Muscle layer of duodenum (tissue), 2 donors: Measurements from ENCODE around the gene RPN2.

ENCODE experiments used
- H3K27ac ChIP-seq: one replicate; pipeline ENCODE4 v1.7.0; 2013; ENCODE audit warnings: mild to moderate bottlenecking, low read length
- H3K27me3 ChIP-seq: one replicate; pipeline ENCODE4 v1.7.0; 2013; ENCODE audit warnings: low read depth, mild to moderate bottlenecking, control low read depth, low read length
- H3K36me3 ChIP-seq, 2 donors: one replicate each; pipeline ENCODE4 v1.7.0; 2013; ENCODE audit warnings: low read length in 2 of 2, control low read depth in 1 of 2, mild to moderate bottlenecking in 1 of 2; ENCODE audit not compliant: insufficient read depth in 2 of 2, control insufficient read depth in 1 of 2
- H3K4me1 ChIP-seq, 2 donors: one replicate each; pipeline ENCODE4 v1.7.0; 2013; ENCODE audit warnings: low read length in 2 of 2, mild to moderate bottlenecking in 2 of 2, control low read depth in 1 of 2, moderate library complexity in 1 of 2; ENCODE audit not compliant: insufficient read depth in 2 of 2, control insufficient read depth in 1 of 2
- H3K4me3 ChIP-seq, 2 donors: one replicate each; pipeline ENCODE4 v1.7.0; 2013; ENCODE audit warnings: low read length in 2 of 2, low read depth in 1 of 2, mild to moderate bottlenecking in 1 of 2
- H3K9me3 ChIP-seq, 2 donors: one replicate each; pipeline ENCODE4 v1.7.0; 2013; ENCODE audit warnings: low read length in 2 of 2, control low read depth in 1 of 2, mild to moderate bottlenecking in 1 of 2; ENCODE audit not compliant: control insufficient read depth in 1 of 2
- donor health status: healthy.

Gene RPN2

DNA sequence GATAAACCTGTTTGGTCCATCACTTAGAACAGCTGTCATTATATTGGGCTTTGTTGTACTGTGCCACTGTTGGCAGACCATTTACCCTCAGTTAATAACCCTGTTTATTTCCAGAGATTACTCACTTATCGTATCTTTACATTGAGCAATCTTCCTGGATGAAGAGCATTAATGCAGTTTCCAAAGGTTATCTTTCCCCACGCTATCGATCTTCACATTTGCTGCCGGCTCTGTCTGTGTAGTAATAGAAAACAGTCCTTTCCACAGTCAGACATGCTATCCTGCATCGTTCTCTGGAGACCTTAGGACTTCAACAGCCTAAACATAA, 55.1 kb downstream of the RPN2 start:
- H3K36me3 ChIP-seq: peaks cover 82 to 85% of the 10 kb centered on the region in 2 donors
- H3K27ac ChIP-seq: no peak overlapping the region
- no peaks in the 10 kb centered on the region for H3K27me3 ChIP-seq
- H3K9me3 ChIP-seq: no peaks in the 10 kb centered on the region
- H3K4me3 ChIP-seq: no peak overlapping the region
- H3K4me1 ChIP-seq: peaks cover 0 to 10% of the 10 kb centered on the region in 2 donors

DNA sequence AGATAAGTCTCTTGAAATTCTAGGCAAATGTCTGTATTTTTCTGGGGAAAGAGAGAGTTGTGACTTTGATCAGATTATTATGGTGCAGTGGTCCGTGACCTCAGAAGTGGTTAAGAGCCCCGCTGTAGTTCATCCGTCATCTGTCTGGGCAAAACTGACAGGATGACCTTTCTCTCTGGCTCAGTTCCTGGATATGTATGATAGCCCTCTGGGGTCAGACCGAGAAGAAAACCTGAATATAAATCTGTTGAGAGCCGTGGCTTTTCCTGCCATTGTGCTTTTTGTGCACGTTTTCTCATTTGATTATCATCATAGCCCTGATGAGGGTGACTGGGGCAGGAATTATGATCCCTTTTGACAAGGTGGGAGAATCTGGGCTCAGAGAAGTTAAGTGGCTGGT, 55.9 kb downstream of the RPN2 start:
- Histone ChIP-seq H3K4me1 (peaks cover 0 to 10% of the 10 kb centered on the region in 2 donors), H3K4me3 (no peak overlapping the region), H3K27ac (no peak overlapping the region), H3K36me3 (peaks cover 79 to 83% of the 10 kb centered on the region in 2 donors), H3K27me3 (no peaks in the 10 kb centered on the region), H3K9me3 (no peaks in the 10 kb centered on the region)

DNA sequence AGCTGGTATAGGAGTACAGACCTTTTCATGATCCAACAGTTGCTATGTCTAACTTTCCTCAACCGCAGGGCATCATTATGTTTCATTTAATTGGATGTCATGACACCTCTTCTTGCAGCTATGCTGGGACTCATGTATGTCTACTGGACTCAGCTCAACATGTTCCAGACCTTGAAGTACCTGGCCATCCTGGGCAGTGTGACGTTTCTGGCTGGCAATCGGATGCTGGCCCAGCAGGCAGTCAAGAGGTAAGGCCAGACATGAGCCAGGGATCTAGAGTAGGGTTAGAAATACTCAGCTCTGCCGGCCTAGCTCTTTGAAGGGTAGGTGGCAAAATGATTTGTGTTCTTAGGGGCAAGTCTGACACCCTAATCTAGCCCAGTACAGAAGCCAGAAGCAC, 57.3 kb downstream of the RPN2 start:
- Histone ChIP-seq H3K4me3 (no peak overlapping the region), H3K4me1 (peaks cover 0 to 10% of the 10 kb centered on the region in 2 donors), H3K36me3 (peaks cover 78 to 82% of the 10 kb centered on the region in 2 donors), H3K27ac (no peak overlapping the region), H3K9me3 (no peaks in the 10 kb centered on the region), H3K27me3 (no peaks in the 10 kb centered on the region)

DNA sequence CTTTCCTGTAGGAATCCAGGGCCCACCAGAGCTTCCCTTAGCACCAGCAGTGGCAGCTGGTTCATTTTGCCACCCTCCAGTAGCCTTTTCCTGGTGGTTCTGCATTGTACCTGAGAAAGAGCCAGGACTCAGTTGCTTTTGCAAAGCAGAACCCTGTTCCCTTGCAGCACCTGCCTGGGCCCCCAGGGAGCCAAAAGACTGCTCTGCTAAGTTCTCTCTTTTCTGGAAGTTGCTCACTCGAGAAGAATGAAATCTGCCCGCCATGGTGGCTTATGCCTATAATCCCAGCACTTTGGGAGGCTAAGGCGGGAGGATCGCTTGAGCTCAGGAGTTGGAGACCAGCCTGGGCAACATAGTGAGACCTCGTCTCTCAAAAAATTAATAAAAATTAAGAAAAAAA, 58.5 kb downstream of the RPN2 start:
- Histone ChIP-seq H3K36me3 (peaks cover 77 to 83% of the 10 kb centered on the region in 2 donors), H3K27me3 (no peaks in the 10 kb centered on the region), H3K4me1 (peaks cover 0 to 10% of the 10 kb centered on the region in 2 donors), H3K9me3 (no peaks in the 10 kb centered on the region), H3K27ac (no peak overlapping the region), H3K4me3 (no peak overlapping the region)

DNA sequence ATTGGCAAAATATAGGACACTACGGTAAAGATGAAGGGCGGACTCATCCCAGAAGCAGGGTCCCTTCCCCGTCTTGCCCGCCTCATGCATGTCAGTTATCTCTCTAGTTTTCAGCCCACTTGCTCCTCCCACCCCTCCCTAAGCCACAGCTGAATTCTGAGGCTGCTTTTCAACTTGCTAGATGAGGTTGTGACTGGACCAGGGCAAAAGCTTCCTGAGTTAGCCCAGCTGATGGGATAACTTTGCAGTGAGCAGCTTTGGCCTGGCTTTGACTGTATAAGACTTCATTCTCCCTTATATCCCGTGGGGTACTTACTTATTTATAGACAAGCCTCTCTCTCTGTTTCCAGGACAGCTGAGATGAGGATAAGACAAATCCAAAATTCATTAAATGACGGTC, 59.3 kb downstream of the RPN2 start:
- no peak overlapping the region for H3K4me3 ChIP-seq
- peaks cover 75 to 88% of the 10 kb centered on the region in 2 donors for H3K36me3 ChIP-seq
- H3K4me1 ChIP-seq: peaks cover 0 to 10% of the 10 kb centered on the region in 2 donors
- H3K27me3 ChIP-seq: no peaks in the 10 kb centered on the region
- no peak overlapping the region for H3K27ac ChIP-seq
- no peaks in the 10 kb centered on the region for H3K9me3 ChIP-seq

DNA sequence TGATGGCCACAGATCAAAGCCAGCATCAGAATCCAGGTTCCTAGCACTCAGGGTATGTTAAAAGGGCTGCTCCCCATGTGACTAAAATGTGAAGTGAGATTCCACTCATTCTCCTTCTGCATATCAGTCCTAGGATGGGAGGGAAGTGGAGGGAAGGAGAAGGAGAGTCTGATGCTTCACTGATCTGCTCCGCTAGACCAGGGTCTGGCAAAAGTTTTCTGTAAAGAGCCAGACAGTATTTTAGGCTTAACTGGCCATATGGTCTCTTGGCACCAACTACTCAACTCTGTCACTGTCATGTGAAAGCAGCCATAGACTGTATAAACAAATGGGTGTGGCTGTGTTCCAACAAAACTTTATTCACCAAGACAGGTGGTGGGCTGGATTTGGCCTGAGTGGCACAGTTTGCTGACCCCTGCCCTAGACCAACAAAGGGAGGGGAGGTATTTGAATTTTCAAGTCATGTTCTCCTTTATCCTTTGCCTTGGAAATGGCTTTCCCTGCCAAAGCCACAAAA, 59.9 kb downstream of the RPN2 start:
- Histone ChIP-seq H3K36me3 (peaks cover 69 to 88% of the 10 kb centered on the region in 2 donors), H3K27ac (no peak overlapping the region)

DNA sequence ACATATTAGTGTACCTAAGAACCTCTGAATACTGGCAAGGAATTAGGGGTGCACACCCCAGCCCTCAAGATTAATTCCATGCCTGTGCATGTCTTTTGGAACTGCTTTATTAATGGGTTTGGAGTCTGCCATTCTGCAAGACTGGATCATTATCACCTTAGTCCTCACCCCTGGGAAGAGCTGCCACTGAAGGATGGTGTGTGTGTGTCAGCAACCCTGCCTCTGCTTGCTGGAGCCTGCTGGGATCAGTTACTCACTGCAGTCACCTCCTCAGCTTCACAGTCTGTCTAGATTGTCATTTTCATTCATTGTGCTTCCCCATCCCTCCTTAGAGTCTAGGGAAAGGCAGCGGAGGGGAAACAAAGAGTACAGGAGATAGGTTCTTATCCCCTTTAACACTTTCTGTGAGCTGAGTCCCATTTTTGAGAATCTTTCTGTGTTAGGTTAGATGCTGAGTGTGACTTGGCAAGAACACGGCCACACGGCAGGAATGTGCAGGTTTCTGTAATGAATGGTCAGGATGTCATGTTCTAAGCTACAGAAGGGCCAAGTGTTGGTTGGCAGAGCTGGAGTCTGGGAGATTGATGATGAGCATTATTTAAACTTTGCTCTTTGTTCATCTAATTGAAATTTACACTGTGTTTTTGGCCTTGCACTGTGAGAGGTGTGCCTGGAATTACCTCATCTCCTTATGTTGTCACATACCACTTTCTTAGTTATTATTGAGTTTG, 61.4 kb downstream of the RPN2 start:
- Histone ChIP-seq H3K36me3 (peaks cover 55 to 77% of the 10 kb centered on the region in 2 donors), H3K27me3 (no peaks in the 10 kb centered on the region), H3K4me1 (peaks cover 0 to 14% of the 10 kb centered on the region in 2 donors)

More for the DNA sequence above, 59.9 kb downstream of the RPN2 start:
- H3K4me1 ChIP-seq: peaks cover 0 to 14% of the 10 kb centered on the region in 2 donors
- no peaks in the 10 kb centered on the region for H3K9me3 ChIP-seq
- H3K4me3 ChIP-seq: no peak overlapping the region
- H3K27me3 ChIP-seq: no peaks in the 10 kb centered on the region

DNA sequence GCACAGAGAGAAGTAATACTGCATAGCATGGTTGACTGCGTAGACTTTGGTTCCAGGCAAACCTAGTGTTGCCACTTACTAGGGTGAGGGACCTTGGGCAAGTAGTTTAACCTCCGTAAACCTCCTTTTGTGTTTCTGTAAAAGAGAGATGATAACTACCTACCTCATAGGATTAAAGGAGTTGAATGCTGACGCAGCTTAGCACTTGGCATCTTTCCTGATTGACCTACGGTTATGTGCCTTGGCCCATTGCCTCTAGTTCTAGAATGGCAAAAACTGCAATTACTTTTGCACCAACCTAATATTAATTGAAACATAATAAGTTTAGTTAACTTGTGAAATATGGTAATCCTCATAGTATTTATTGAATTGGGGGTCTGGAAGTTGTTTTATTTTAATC, 63.4 kb downstream of the RPN2 start:
- Histone ChIP-seq H3K27me3 (no peaks in the 10 kb centered on the region), H3K9me3 (no peaks in the 10 kb centered on the region), H3K27ac (no peak overlapping the region), H3K4me1 (peaks cover 0 to 14% of the 10 kb centered on the region in 2 donors), H3K36me3 (peaks cover 36 to 59% of the 10 kb centered on the region in 2 donors), H3K4me3 (no peak overlapping the region)

More for the DNA sequence above, 61.4 kb downstream of the RPN2 start:
- H3K9me3 ChIP-seq: no peaks in the 10 kb centered on the region
- H3K4me3 ChIP-seq: no peak overlapping the region
- H3K27ac ChIP-seq: no peak overlapping the region

DNA sequence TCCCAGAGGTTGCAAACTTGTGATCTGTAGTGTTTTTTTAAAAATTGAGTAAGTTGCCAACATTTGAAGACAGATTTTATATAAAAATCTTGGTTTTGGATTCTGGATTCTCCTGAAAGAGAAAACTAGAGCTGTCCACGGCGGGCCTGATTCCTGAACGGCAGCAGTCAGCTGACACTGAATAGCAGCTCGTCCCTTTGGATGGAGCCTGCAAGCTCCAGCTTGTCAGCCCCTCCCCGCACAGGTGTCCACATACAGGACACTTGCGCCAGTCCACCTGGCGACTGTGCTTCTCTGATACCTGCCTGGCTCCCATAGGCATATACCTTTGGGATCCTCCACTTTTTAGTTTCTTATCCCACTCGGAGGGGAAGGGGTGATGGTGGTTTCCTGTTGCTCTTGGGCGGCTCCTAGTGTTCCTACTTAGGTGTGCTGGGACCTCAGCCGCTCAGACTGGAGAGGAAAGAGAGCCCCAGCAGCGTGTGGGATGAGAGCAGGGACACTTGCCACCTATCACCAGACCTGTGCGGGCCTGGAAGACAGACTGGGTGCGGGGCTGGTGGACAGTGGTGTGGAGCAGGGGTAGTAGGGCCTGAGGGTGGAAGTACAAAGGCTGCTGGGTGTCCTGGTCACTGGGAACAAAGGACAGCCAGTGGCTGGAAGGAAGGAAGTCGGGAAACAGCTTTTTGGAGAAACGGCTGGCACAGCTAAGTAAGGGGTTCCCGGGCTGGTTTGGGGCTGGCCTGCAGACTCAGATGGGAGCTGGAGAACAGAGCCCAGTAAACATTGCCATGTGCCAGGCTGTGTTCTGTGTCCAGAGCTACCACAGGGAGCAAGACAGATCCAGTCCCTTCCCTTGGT, 64.2 kb downstream of the RPN2 start:
- no peak overlapping the region for H3K4me3 ChIP-seq
- H3K4me1 ChIP-seq: peaks cover 0 to 13% of the 10 kb centered on the region in 2 donors
- peaks cover 28 to 54% of the 10 kb centered on the region in 2 donors for H3K36me3 ChIP-seq
- no peak overlapping the region for H3K27ac ChIP-seq
- H3K9me3 ChIP-seq: no peaks in the 10 kb centered on the region
- no peaks in the 10 kb centered on the region for H3K27me3 ChIP-seq

DNA sequence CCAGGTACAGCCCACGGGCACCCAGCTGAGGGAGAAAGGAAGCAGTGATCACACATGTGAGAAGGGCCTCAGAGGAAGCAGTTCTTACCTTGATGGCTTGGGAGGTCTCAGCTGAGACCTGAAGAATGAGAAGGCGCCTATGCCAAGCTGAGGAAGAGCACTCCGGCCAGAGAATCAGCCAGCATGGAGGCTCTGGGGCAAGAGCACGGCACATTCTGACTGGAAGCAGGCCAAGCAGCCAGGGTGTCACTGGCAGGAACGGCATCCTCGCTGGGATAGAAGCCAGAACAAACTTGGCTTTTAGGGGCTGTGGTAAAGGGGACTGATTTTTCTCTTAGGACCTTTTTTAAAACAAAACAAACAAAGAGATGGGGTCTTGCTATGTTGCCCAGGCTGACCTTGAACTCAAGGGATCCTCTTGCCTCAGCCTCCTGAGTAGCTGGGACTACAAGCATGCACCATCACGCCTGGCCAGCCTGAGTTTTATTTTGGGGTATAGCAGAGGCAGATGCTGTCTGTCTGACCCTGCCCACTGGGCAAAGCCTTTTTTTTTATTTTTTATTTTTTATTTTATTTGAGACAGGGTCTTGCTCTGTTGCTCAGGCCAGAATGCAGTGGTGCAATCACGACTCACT, 64.9 kb downstream of the RPN2 start:
- no peak overlapping the region for H3K27ac ChIP-seq
- no peaks in the 10 kb centered on the region for H3K9me3 ChIP-seq
- H3K4me3 ChIP-seq: no peak overlapping the region
- H3K27me3 ChIP-seq: no peaks in the 10 kb centered on the region
- H3K36me3 ChIP-seq: peaks cover 25 to 50% of the 10 kb centered on the region in 2 donors
- H3K4me1 ChIP-seq: peaks cover 0 to 6% of the 10 kb centered on the region in 2 donors

DNA sequence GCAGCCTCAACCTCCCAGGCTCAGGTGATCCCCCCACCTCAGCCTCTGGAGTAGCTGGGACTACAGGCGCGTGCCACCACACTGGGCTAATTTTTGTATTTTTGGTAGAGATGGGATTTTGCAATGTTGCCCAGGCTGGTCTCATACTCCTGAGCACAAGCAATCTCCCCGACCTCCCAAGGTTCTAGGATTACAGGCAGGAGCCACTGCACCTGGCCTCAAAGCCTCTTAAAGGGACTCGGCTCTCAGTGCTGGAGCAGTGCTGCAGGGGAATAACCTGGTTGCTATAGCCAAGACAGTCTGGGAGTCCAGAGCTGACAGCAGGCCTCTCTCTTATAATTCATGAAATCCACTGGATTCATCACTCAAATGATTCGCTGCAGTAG, 65.4 kb downstream of the RPN2 start:
- H3K9me3 ChIP-seq: no peaks in the 10 kb centered on the region
- H3K27ac ChIP-seq: no peak overlapping the region
- peaks cover 0 to 3% of the 10 kb centered on the region in 2 donors for H3K4me1 ChIP-seq
- H3K36me3 ChIP-seq: peaks cover 25 to 45% of the 10 kb centered on the region in 2 donors
- no peaks in the 10 kb centered on the region for H3K27me3 ChIP-seq
- H3K4me3 ChIP-seq: no peak overlapping the region
